Activated CD8-positive, alpha-beta memory T cell treated with anti-CD3 and anti-CD28 coated beads, Interleukin-2, amount 50 U/mL, for 48 hours (primary cell): Measurements from ENCODE around the gene PFKM.

Experiments
- DNase-seq: peaks from one replicate; pipeline ENCODE4 v3.0.0-alpha.2; 2020

Gene PFKM

GRCh38 chr12:48191096-48191495 lies 71.9 kb downstream of the PFKM start:
- no peak for DNase-seq

- DNase-seq = no peak
Observed at GRCh38 chr12:48192861-48193260, 73.7 kb downstream of the PFKM start.

- DNase-seq = no peak
Observed at GRCh38 chr12:48193623-48194022, 74.5 kb downstream of the PFKM start.

GRCh38 chr12:48194799-48195201 lies 75.6 kb downstream of the PFKM start:
- DNase-seq = no peak
